Muscle layer of colon (tissue), 2 donors: ENCODE measurements around the gene MOB3C.

ENCODE experiments used
- H3K27ac ChIP-seq: one replicate; pipeline ENCODE4 v1.7.0; 2013; ENCODE audit warnings: low read depth, mild to moderate bottlenecking, low read length, moderate library complexity
- H3K27me3 ChIP-seq, 2 donors: one replicate each; pipeline ENCODE4 v1.7.0; 2013; ENCODE audit warnings: low read length in 2 of 2, mild to moderate bottlenecking in 2 of 2; ENCODE audit not compliant: insufficient read depth in 2 of 2, control insufficient read depth in 1 of 2
- H3K36me3 ChIP-seq: one replicate; pipeline ENCODE4 v1.7.0; 2013; ENCODE audit warnings: mild to moderate bottlenecking, low read length; ENCODE audit not compliant: insufficient read depth
- H3K4me1 ChIP-seq: one replicate; pipeline ENCODE4 v1.7.0; 2013; ENCODE audit warnings: mild to moderate bottlenecking, low read length; ENCODE audit not compliant: insufficient read depth
- H3K4me3 ChIP-seq, 2 donors: one replicate each; pipeline ENCODE4 v1.7.0; 2013; ENCODE audit warnings: low read length in 2 of 2, low read depth in 1 of 2, mild to moderate bottlenecking in 1 of 2, moderate library complexity in 1 of 2
- H3K9ac ChIP-seq: one replicate; pipeline ENCODE4 v1.7.0; 2013; ENCODE audit warnings: low read length
- H3K9me3 ChIP-seq: one replicate; pipeline ENCODE4 v1.7.0; 2013; ENCODE audit warnings: mild to moderate bottlenecking, low read length
- donor health status: abdominal sarcoma.
- donor health status: Adenocarcinoma of cecum.

MOB3C gene

DNA sequence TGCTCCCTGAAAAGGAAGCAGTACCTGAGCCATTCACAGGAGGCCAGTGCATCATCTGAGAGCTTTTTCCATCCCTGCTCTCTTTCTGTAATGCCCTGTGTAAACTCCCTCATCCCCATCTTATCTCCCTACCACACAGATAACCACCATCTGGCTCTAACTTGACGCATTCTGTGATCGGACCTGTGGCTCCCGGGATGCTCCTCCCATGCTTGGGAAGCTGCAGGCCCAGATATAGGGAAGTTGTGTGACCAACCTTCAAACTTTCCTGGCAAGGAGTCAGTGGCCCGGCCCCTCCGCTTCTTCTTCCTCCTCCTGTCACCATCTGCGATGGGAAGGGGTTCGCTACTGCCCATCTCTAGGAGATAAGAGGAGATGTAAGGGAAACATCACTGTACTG is 33.6 kb downstream of the MOB3C start:
- H3K9ac ChIP-seq, result no peak overlapping the region
- no peak overlapping the region for H3K27ac ChIP-seq
- H3K4me1 ChIP-seq, result no peaks in the 10 kb centered on the region
- H3K27me3 ChIP-seq, result no peaks in the 10 kb centered on the region
- no peaks in the 10 kb centered on the region for H3K9me3 ChIP-seq
- peaks cover 55% of the 10 kb centered on the region for H3K36me3 ChIP-seq
- H3K4me3 ChIP-seq, result no peak overlapping the region

DNA sequence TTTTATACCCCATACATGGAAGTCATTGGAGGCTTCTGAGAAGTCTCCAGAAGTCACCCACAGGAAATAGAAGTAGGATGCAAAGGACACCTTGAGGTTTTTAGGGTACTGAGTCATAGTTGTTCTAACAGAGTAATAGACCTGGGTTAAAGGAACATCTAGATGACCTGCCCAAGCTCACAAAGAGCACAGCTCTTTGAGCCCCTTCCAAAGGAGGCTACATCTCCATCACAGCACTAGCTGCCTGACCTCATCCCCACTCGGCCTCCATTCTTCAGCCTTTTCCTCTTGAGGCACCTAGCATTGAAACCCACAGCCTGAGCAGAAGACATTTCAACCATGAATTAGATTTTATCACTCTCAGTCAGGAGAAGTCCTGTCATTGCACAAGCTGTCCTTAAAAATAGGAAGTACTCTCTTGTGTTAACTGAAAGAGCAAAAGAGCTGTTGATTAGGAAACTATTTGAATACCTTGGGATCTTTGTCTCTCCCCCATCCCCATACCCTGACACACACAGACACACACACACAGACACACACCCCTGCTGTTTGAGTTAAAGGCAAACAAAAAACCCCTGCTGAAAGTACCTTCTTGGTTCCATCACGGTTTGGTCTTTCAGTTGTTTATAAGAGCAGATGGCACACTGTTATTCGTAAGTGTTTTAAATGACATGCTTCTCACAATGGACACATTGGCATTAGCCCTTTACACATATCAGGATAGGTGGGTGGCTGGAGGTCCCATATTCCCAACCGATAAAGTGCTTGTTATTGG is 34.7 kb downstream of the MOB3C start:
- Histone ChIP-seq H3K9ac (no peak overlapping the region), H3K4me1 (no peaks in the 10 kb centered on the region), H3K27me3 (no peaks in the 10 kb centered on the region), H3K4me3 (no peak overlapping the region), H3K9me3 (no peaks in the 10 kb centered on the region), H3K27ac (no peak overlapping the region), H3K36me3 (peaks cover 63% of the 10 kb centered on the region)

DNA sequence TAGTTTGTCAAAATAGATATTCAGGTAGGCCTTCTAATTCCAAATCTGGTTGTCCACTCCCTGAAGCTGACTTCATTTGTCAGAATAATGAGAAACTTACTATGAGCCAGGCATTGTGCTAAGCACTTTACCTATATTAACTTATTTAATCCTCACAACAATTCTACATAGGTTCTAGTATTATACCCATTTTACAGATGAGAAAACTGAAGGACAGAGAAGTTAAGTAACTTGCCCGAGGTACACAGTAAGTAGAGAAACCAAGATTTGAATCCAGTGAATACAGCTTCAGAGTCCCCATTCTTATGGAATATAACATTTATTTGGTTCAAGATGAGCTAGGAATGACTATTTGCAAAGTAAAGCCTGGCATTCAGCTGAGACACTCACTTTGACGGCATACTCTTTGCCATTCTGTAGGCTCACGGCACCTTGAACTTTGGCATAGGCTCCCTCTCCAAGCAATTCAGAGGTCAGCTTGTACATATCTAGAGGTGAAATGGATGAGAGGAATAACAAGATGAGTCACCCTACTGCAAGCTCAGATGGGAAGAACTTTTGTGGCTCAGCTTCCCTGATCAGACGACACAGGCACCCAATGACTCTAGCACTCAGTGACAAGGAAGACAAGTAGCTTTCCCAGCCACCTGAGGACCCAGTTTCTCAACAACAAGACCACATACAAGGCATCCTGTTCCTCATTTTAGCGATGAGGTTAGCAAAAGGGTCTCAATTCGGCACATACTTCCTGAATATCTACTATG is 36.3 kb downstream of the MOB3C start:
- H3K9me3 ChIP-seq, result no peaks in the 10 kb centered on the region
- H3K4me3 ChIP-seq, result no peak overlapping the region
- peaks cover 65% of the 10 kb centered on the region for H3K36me3 ChIP-seq
- peaks cover 7% of the 10 kb centered on the region for H3K4me1 ChIP-seq
- no peak overlapping the region for H3K27ac ChIP-seq
- no peaks in the 10 kb centered on the region for H3K27me3 ChIP-seq
- no peak overlapping the region for H3K9ac ChIP-seq

DNA sequence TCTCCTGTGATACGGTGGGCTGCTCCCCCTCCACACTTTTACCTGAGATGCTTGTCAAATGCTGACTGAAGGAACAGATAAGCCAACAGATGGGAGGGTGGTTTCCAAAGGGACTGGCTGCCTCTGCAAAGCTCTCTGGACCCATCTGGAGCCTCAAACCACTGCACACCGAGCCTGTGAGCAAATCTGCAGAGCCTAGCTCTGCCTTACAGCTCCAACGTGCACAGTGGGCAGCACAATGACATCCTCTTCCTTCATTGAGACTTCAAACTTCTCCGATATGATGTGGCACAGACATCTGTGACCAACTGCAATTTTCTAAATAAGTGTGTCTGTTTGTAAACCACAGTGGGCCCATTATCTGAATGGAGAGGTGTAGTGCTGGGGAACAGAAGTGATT is 38.9 kb downstream of the MOB3C start:
- no peaks in the 10 kb centered on the region for H3K9me3 ChIP-seq
- no peak overlapping the region for H3K4me3 ChIP-seq
- H3K4me1 ChIP-seq, result peaks cover 7% of the 10 kb centered on the region
- no peak overlapping the region for H3K27ac ChIP-seq
- peaks cover 52% of the 10 kb centered on the region for H3K36me3 ChIP-seq
- H3K27me3 ChIP-seq, result no peaks in the 10 kb centered on the region
- no peak overlapping the region for H3K9ac ChIP-seq

DNA sequence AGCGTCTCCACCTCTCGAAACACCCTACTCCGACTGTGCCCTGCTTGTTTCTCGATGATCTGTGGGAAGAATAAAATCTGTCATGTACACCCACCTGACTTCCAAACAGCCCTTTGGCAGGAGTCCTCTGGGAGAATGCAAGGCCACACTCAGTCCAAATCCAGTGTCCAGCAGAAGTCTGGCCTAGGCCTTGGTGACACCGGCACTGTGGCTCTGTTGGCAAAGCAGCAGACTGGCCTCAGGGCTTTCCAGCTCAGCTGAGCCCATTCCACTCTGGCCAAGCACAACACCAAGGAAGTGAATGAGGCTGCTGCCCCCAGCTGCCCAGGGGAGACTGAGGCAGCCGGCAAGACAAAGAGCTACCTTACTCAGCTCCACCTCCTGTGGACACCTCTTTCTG is 40.0 kb downstream of the MOB3C start:
- no peak overlapping the region for H3K4me3 ChIP-seq
- no peak overlapping the region for H3K27ac ChIP-seq
- no peaks in the 10 kb centered on the region for H3K27me3 ChIP-seq
- no peak overlapping the region for H3K9ac ChIP-seq
- H3K36me3 ChIP-seq, result peaks cover 42% of the 10 kb centered on the region
- H3K9me3 ChIP-seq, result no peaks in the 10 kb centered on the region
- H3K4me1 ChIP-seq, result peaks cover 7% of the 10 kb centered on the region

DNA sequence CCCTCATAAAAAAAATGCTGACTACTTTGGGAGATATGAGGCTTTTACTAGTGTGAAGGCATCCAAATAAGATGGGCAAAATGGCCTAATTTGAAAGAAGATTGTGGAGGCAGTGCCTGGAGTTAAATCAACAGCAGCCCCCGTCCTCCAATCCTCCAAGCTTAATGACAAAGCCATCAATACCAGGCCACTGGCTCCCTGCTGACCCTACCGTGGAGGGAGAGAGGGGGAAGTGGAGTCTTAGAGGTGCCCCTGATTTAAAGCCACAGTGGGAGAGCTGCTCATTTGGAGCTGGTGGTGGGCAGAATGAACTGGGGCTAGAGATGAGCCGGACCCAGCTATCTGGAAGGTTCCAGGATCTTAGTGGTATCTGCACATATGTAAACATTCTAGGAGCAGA is 40.8 kb downstream of the MOB3C start:
- Histone ChIP-seq H3K27me3 (no peaks in the 10 kb centered on the region), H3K9ac (no peak overlapping the region), H3K27ac (no peak overlapping the region), H3K4me1 (peaks cover 7% of the 10 kb centered on the region), H3K9me3 (no peaks in the 10 kb centered on the region), H3K4me3 (no peak overlapping the region), H3K36me3 (peaks cover 40% of the 10 kb centered on the region)

DNA sequence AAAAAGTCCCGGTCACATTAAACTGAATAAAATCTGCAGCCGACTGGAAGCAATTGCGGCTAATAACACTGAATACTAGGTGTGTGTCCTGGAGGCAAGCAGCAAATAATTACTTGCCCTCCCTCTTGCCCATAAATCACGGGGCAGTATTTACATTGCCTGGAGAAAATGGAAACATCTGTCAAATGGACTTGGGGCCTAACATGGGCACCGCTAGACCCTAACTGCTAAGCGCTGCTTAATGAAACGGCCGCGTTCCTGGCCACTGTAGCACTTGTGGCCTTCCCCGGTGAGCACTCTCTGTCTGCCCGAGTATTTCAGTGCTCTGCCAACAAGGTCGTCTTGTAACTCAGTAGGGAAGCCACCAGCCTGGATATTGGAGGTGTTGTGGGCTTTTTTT is 41.3 kb downstream of the MOB3C start:
- Histone ChIP-seq H3K9me3 (no peaks in the 10 kb centered on the region), H3K27me3 (no peaks in the 10 kb centered on the region), H3K27ac (no peak overlapping the region), H3K9ac (no peak overlapping the region), H3K4me3 (no peak overlapping the region), H3K36me3 (peaks cover 40% of the 10 kb centered on the region), H3K4me1 (peaks cover 9% of the 10 kb centered on the region)

DNA sequence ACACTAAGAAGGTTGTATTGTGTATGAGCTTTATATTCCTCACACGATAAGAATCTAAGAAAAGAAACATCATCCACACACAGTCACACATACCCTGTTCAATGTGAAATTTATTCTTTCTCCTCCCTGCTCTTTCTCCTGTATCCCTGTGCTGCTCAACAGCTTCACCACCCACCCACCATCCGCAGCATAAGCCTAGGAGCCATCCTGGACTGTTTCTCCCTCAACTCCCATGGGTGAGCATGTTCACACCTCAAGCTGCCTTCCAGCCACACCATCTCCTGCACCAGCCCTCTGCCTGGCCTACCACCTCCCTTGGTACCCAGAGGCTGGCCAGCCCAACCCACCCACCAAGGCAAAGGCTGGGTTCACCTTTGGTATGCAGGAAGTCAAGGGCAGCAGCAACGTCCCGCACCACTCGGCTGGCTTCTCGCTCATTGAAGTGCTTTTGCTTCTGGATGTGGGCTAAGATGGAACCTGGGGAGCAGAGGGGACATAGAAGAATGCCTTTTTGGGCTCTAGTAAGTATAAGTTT is 44.9 kb downstream of the MOB3C start:
- Histone ChIP-seq H3K9ac (no peak overlapping the region), H3K36me3 (peaks cover 28% of the 10 kb centered on the region), H3K9me3 (no peaks in the 10 kb centered on the region), H3K4me1 (peaks cover 21% of the 10 kb centered on the region), H3K4me3 (no peak overlapping the region), H3K27me3 (no peaks in the 10 kb centered on the region), H3K27ac (no peak overlapping the region)

DNA sequence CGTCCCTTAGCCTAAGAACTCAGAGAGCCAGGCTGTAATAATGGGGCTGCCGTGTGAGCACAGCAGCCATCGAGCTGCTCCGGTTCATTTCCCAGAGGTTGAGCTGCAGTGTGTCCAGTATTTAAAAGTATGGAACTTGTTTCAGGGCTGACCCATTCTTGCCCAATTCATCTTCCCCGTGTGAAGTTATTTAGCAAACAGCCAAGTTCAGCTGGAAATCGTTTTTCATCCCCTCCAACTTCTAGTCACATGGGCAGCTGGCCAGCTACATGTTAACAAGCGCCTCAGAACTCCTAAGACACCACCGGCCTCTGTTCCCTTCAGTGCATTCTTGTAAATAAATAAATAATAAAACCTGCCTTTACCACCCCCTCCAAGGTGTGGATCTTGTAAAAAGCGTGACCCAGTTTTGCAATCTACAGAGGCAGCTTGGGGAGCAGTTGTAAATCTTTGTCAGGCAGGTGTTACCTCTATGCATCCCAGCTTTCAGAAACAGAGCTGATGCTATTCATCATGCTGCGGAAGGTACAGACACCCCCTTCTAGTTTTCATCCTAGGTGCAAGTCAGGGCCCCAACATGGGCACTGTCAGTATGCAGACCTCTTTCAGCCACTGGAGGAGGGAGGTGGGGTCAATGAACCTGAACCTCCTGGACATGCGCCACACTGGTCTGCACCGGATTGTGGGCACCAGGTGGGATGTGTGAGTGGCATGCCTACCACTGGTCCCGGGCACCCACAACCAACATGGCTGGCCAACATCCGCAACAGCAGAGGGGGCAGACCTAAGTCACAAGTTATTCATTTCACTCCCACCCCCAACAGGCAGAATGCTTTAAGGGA is 46.5 kb downstream of the MOB3C start:
- Histone ChIP-seq H3K27ac (no peak overlapping the region), H3K4me3 (no peak overlapping the region), H3K9me3 (no peaks in the 10 kb centered on the region), H3K27me3 (no peaks in the 10 kb centered on the region), H3K4me1 (peaks cover 13% of the 10 kb centered on the region), H3K36me3 (peaks cover 32% of the 10 kb centered on the region), H3K9ac (no peak overlapping the region)

DNA sequence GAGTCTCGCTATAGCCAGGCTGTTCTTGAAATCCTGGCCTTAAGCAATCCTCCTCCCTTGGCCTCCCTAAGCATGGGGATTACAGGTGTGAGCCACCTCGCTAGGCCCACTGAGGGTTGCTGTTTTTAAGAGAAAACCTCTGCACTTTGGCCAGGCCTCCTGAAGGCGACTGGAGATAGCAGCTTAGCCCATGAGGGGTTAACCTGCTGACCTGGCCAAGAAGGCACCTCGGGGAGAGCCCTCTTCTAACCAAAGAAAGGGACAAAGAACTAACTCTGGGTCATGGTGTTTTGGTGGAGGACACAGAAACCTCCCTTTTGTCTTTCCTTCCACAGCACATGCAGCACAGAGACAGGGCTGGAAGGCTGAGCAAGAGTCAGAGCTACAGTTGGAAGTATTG is 47.5 kb downstream of the MOB3C start:
- Histone ChIP-seq H3K9ac (no peak overlapping the region), H3K36me3 (peaks cover 39% of the 10 kb centered on the region)

DNA sequence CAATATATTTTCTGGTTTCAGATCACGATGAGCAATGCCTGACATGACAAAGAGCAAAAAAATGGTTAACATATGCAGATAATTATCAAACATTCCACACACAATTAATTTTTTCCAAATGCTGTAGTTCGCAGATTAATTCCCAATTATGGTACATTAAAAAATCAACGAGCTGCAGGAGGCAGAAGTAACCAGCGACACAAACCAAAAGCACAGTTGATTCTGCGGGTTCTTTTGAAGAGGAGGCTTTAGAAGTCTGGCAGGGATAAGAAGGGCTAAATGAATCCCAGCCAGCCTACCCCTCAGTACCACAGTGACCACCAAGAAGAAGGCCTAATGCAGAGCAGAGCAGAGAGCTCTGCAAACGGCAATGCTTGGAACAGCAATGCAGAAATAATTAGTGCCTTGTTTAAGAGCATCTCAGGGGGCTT is 48.1 kb downstream of the MOB3C start:
- Histone ChIP-seq H3K27ac (no peak overlapping the region), H3K9ac (no peak overlapping the region), H3K4me1 (peaks cover 13% of the 10 kb centered on the region), H3K36me3 (peaks cover 39% of the 10 kb centered on the region), H3K9me3 (no peaks in the 10 kb centered on the region), H3K27me3 (no peaks in the 10 kb centered on the region), H3K4me3 (no peak overlapping the region)

More for the DNA sequence above, 47.5 kb downstream of the MOB3C start:
- no peaks in the 10 kb centered on the region for H3K27me3 ChIP-seq
- peaks cover 13% of the 10 kb centered on the region for H3K4me1 ChIP-seq
- H3K9me3 ChIP-seq, result no peaks in the 10 kb centered on the region
- no peak overlapping the region for H3K27ac ChIP-seq
- peak overlapping the region in 1 of 2 donors; percentile 2 for H3K4me3 ChIP-seq
